Natural killer cell (primary cell): ENCODE results near the gene NTN4. TPM values are rescaled to one million over a fixed set of nuclear protein-coding genes. Genes with fewer than 3 reads are reported as not detected.
"Not testable (repeated sequence)": the region's sequence is repeated elsewhere in the genome, so short reads cannot be mapped to it uniquely, and the experiment has no call there.

Experiments
- ATAC-seq, 3 donors: fragments of 150-1000 bp in 2 of 3; fragments of 200-7000 bp in 1 of 3; cut with Tn5 transposase; 1 replicate in 1 of 3; 2 replicates in 2 of 3; pipeline ENCODE4 v1.10.0; 2021; ENCODE audit warnings: mild to moderate bottlenecking in 2 of 3, moderate library complexity in 2 of 3
- DNase-seq, 2 donors: peaks; one replicate each; pipeline versions ENCODE4 v3.0.0 to v3.0.0-alpha.2; 2013 to 2021; ENCODE audit warnings: mixed read lengths in 1 of 2
- H3K27ac ChIP-seq: one replicate; pipeline ENCODE4 v1.5.1; 2013; ENCODE audit warnings: mild to moderate bottlenecking, low read length
- H3K27me3 ChIP-seq: one replicate; pipeline ENCODE4 v1.6.1; 2013; ENCODE audit warnings: low read length; ENCODE audit not compliant: control insufficient read depth, insufficient read depth
- H3K36me3 ChIP-seq: one replicate; pipeline ENCODE4 v1.6.1; 2013; ENCODE audit warnings: low read length; ENCODE audit not compliant: control insufficient read depth, insufficient read depth
- H3K4me1 ChIP-seq: one replicate; pipeline ENCODE4 v1.6.1; 2013; ENCODE audit warnings: low read length; ENCODE audit not compliant: control insufficient read depth, insufficient read depth
- H3K4me3 ChIP-seq: one replicate; pipeline ENCODE4 v1.5.1; 2013; ENCODE audit warnings: low read length
- H3K9me3 ChIP-seq: one replicate; pipeline ENCODE4 v1.6.1; 2013; ENCODE audit warnings: low read length; ENCODE audit not compliant: control insufficient read depth, insufficient read depth
- H3K27ac Mint-ChIP-seq, 2 donors: one replicate each; pipeline ENCODE4 v1.8.0; 2022; ENCODE audit warnings: mild to moderate bottlenecking in 2 of 2, mixed read lengths in 2 of 2, moderate library complexity in 1 of 2
- H3K27me3 Mint-ChIP-seq, 2 donors: one replicate each; pipeline ENCODE4 v1.8.0; 2022; ENCODE audit warnings: low read depth in 2 of 2, mixed read lengths in 2 of 2
- H3K36me3 Mint-ChIP-seq: one replicate; pipeline ENCODE4 v1.8.0; 2022; ENCODE audit warnings: mixed read lengths
- H3K4me1 Mint-ChIP-seq, 2 donors: one replicate each; pipeline ENCODE4 v1.8.0; 2022; ENCODE audit warnings: mixed read lengths in 2 of 2
- H3K4me3 Mint-ChIP-seq: one replicate; pipeline ENCODE4 v1.8.0; 2022; ENCODE audit warnings: mild to moderate bottlenecking, moderate library complexity, mixed read lengths
- H3K9me3 Mint-ChIP-seq, 2 donors: one replicate each; pipeline ENCODE4 v1.8.0; 2022; ENCODE audit warnings: mixed read lengths in 2 of 2
- WGBS: methylation state at CpG from one replicate; pipeline ENCODE4 v1.1.7; 2013; ENCODE audit warnings: missing lambda C conversion rate; ENCODE audit not compliant: insufficient coverage; 5-methylcytosine and 5-hydroxymethylcytosine counted together
- intact Hi-C: fragments of 100-400 bp; cut with micrococcal nuclease; formaldehyde crosslinking; loops from one replicate; pipeline ENCODE4 v1.14.2; 2022
- total RNA-seq, 4 donors: library from RNA; stranded (reverse); fragments of 120-200 nt in 1 of 4; gene quantifications; one replicate each; pipeline versions ENCODE4 v1.2.3 to v1.2.4, GENCODE V29; 2013 to 2022
- TF ChIP-seq, protein P1 (sequence below): fragments of 200-600 bp; IDR thresholded peaks from one replicate; pipeline ENCODE4 v1.8.0; 2022; ENCODE audit warnings: antibody characterized with exemption

NTN4 gene
- total RNA-seq, 3 donors from 2014 or later (not counting 1 experiment from before 2014, with no cell fraction given), result 0.18 TPM; not detected in 2

DNA sequence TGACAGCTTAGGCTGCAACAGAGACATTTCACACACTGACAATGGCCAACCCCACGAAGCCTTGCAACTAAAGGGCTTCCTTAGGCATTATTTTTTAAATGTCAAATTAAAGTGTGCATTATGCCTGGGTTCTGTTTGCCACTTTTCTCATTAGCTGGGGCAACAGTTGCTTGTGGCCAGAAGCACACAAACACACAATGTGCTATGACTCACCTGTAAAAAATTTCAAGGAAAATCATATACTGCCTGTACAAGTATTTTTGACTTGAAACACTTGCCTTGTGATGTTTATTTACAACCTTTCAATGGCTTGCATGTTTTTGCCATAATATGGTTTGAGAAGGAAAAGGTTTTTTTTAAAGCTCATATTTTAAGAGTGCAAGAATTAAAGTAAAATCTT, 1.9 kb downstream of the NTN4 start:
- Histone ChIP-seq H3K27ac (no peak overlapping the region), H3K4me1 (peaks cover 16% of the 10 kb centered on the region), H3K27me3 (peaks cover 45% of the 10 kb centered on the region), H3K4me3 (no peak overlapping the region), H3K9me3 (no peaks in the 10 kb centered on the region), H3K36me3 (no peaks in the 10 kb centered on the region)
- DNase-seq, result no peak
- Mint-ChIP-seq H3K4me3 (peak overlapping the region; percentile 64), H3K9me3 (no peaks in the 10 kb centered on the region), H3K27me3 (peaks cover 40 to 78% of the 10 kb centered on the region in 2 donors), H3K36me3 (no peaks in the 10 kb centered on the region), H3K27ac (no peak overlapping the region), H3K4me1 (peaks cover 12% of the 10 kb centered on the region in 2 donors)
- WGBS, result 80% methylated on average over 1 of the region's 1 CpG
- TF ChIP-seq, protein P1, sequence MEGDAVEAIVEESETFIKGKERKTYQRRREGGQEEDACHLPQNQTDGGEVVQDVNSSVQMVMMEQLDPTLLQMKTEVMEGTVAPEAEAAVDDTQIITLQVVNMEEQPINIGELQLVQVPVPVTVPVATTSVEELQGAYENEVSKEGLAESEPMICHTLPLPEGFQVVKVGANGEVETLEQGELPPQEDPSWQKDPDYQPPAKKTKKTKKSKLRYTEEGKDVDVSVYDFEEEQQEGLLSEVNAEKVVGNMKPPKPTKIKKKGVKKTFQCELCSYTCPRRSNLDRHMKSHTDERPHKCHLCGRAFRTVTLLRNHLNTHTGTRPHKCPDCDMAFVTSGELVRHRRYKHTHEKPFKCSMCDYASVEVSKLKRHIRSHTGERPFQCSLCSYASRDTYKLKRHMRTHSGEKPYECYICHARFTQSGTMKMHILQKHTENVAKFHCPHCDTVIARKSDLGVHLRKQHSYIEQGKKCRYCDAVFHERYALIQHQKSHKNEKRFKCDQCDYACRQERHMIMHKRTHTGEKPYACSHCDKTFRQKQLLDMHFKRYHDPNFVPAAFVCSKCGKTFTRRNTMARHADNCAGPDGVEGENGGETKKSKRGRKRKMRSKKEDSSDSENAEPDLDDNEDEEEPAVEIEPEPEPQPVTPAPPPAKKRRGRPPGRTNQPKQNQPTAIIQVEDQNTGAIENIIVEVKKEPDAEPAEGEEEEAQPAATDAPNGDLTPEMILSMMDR, result no peak
- no peak for ATAC-seq
- intact Hi-C loops, result no loop called here

DNA sequence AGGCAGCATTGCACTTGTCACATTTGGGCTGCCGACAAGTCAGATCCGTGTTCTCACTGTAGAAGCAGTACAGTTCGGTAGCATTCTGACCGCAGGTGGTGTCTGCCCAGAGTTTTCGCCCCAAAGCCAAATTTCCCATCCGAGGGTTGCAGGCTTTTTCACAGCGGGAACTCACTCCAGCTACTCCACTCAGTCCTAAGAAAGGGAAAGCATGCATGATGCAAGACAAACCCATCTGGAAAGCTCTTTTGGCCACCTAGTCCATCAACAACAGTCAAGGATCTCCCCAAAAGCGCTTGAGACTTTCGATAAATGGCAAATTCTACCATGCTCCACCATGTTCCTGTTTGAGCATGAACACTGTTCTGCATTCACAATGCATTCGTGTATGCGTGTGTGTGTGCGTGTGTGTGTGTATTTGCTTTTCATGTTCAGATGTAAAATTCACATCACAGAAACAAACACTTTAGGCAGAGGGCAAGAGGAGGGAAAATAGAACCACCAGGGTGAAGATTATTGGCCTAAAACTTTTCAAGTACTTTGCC, 3.2 kb downstream of the NTN4 start:
- Mint-ChIP-seq H3K4me1 (peaks cover 12% of the 10 kb centered on the region in 2 donors), H3K27me3 (peaks cover 37 to 79% of the 10 kb centered on the region in 2 donors), H3K4me3 (no peak overlapping the region), H3K27ac (no peak overlapping the region), H3K9me3 (no peaks in the 10 kb centered on the region), H3K36me3 (no peaks in the 10 kb centered on the region)
- Histone ChIP-seq H3K27me3 (peaks cover 39% of the 10 kb centered on the region), H3K4me1 (peaks cover 16% of the 10 kb centered on the region), H3K4me3 (no peak overlapping the region), H3K36me3 (no peaks in the 10 kb centered on the region), H3K9me3 (no peaks in the 10 kb centered on the region), H3K27ac (no peak overlapping the region)
- no peak for ATAC-seq
- WGBS, result 95% methylated on average over 9 of the region's 12 CpGs
- TF ChIP-seq, protein P1, result no peak
- intact Hi-C loops, result no loop called here
- no peak for DNase-seq

DNA sequence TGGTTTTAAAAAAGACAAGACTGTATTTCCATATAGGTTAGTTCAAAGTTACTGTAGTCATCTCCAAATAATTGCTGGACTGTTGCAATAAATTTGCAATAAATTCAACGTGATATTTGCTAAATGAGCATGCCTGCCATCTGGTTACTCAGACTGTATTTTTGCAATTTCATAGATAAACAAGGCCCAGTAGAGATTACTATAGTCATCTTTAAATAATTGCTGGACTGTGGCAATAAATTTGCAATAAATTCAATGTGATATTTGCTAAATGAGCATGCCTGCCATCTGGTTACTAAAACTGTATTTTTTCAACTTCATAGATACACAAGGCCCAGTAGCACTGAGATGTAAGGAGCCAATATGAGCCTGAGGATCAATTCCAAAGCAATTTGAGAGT, 5.6 kb downstream of the NTN4 start:
- no peak for DNase-seq
- peaks cover 0 to 3% of the 10 kb centered on the region in 2 donors for H3K4me1 Mint-ChIP-seq
- TF ChIP-seq, protein P1, result no peak
- Histone ChIP-seq H3K9me3 (no peaks in the 10 kb centered on the region), H3K4me3 (no peak overlapping the region), H3K4me1 (peaks cover 8% of the 10 kb centered on the region), H3K27me3 (peaks cover 24% of the 10 kb centered on the region), H3K36me3 (no peaks in the 10 kb centered on the region), H3K27ac (no peak overlapping the region)
- ATAC-seq, result no peak
- intact Hi-C loops, result no loop called here
- H3K36me3 Mint-ChIP-seq, result no peaks in the 10 kb centered on the region
- no peak overlapping the region for H3K27ac Mint-ChIP-seq
- peaks cover 26 to 66% of the 10 kb centered on the region in 2 donors for H3K27me3 Mint-ChIP-seq
- WGBS, result 67% methylated on average over 1 of the region's 1 CpG
- no peaks in the 10 kb centered on the region for H3K9me3 Mint-ChIP-seq
- no peak overlapping the region for H3K4me3 Mint-ChIP-seq

DNA sequence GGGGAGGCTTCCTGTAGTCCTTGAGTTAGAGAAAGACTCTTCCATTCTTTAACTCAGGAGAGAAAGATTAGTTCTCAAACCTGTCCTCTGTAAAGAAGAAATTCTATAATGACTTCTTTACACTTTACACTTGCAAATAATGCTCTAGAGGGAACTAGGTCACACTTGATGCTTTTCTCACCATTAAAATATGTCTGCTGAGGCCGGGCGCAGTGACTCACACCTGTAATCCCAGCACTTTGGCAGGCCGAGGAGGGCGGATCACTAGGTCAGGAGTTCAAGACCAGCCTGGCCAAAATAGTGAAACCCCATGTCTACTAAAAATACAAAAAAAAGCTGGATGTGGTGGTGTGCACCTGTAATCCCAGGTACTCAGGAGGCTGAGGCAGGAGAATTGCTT, 6.3 kb downstream of the NTN4 start:
- 89% methylated on average over 3 of the region's 4 CpGs for WGBS
- Mint-ChIP-seq H3K4me3 (no peak overlapping the region), H3K27me3 (peaks cover 21 to 66% of the 10 kb centered on the region in 2 donors), H3K27ac (no peak overlapping the region), H3K36me3 (no peaks in the 10 kb centered on the region), H3K9me3 (no peaks in the 10 kb centered on the region), H3K4me1 (no peaks in the 10 kb centered on the region)
- DNase-seq (no peak), ATAC-seq (no peak)
- peaks cover 18% of the 10 kb centered on the region for H3K27me3 ChIP-seq
- H3K9me3 ChIP-seq, result no peaks in the 10 kb centered on the region
- peaks cover 1% of the 10 kb centered on the region for H3K4me1 ChIP-seq
- TF ChIP-seq, protein P1, result no peak
- intact Hi-C loops, result no loop called here
- no peaks in the 10 kb centered on the region for H3K36me3 ChIP-seq
- H3K4me3 ChIP-seq, result no peak overlapping the region
- H3K27ac ChIP-seq, result no peak overlapping the region

DNA sequence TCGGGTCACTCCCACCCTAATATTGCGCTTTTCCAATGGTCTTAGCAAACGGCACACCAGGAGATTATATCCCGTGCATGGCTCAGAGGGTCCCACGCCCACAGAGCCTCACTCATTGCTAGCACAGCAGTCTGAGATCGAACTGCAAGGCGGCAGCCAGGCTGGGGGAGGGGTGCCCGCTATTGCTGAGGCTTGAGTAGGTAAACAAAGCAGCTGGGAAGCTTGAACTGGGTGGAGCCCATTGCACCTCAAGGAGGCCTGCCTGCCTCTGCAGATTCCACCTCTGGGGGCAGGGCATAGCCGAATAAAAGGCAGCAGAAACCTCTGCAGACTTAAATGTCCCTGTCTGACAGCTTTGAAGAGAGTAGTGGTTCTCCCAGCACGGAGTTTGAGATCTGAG, 15.1 kb downstream of the NTN4 start:
- DNase-seq, H3K9me3 ChIP-seq, intact Hi-C loops, H3K4me3 ChIP-seq, H3K9me3 Mint-ChIP-seq, H3K4me3 Mint-ChIP-seq, ATAC-seq, H3K4me1 Mint-ChIP-seq, H3K36me3 ChIP-seq, H3K4me1 ChIP-seq, H3K27ac Mint-ChIP-seq, H3K27ac ChIP-seq, H3K27me3 ChIP-seq, H3K36me3 Mint-ChIP-seq: not testable (repeated sequence)
- 92% methylated on average over 10 of the region's 10 CpGs for WGBS
- H3K27me3 Mint-ChIP-seq, result peaks cover 19 to 24% of the 10 kb centered on the region in 2 donors
